A549 (cell line): ENCODE data around the gene SEC14L3. TPM values are rescaled to one million over a fixed set of nuclear protein-coding genes. Genes with fewer than 3 reads are reported as not detected.

ENCODE experiments used
- ATAC-seq, 2 experiments: fragments of 200-7000 bp in 1 of 2; fragments of >200 bp in 1 of 2; cut with Nextera tagmentation in 1 of 2; cut with Tn5 transposase in 1 of 2; 3 replicates each; pipeline versions ENCODE4 v1.8.0 to v1.9.1; 2018 to 2020; ENCODE audit warnings: mild to moderate bottlenecking in 1 of 2, moderate library complexity in 1 of 2
- CTCF ChIA-PET: fragments of 300-600 bp; sonication (Branson Sonifier 250); formaldehyde crosslinking; extraction: SDS; loops from one replicate; lab custom pipeline; 2021; ENCODE audit warnings: antibody characterized with exemption, inconsistent platforms; lab: Yijun Ruan, JAX
- POLR2A ChIA-PET: fragments of 350-600 bp; formaldehyde crosslinking; extraction: SDS; loops from one replicate; lab custom pipeline; 2021; ENCODE audit warnings: antibody characterized with exemption, inconsistent platforms; lab: Yijun Ruan, JAX
- DNase-seq, 2 experiments: peaks; one replicate each; pipeline versions ENCODE4 v3.0.0 to v3.0.0-alpha.2; 2011 to 2016; ENCODE audit warnings: low read depth in 1 of 2, low spot score in 1 of 2
- FAIRE-seq: peaks from 2 replicates; lab custom pipeline; 2011; peaks lifted over from hg19 to GRCh38; lab: Jason Lieb, UNC
- H3K27ac ChIP-seq, 2 experiments: fragments of >200 bp; sonication (Bioruptor Twin); formaldehyde crosslinking; 3 replicates each; pipeline ENCODE4 v1.5.1; 2016 to 2017
- H3K4me1 ChIP-seq: fragments of >200 bp; sonication (Bioruptor Twin); formaldehyde crosslinking; 3 replicates; pipeline ENCODE4 v1.6.1; 2016
- H3K4me2 ChIP-seq: fragments of >200 bp; sonication (Bioruptor Twin); formaldehyde crosslinking; 3 replicates; pipeline ENCODE4 v1.6.1; 2016
- H3K4me3 ChIP-seq: fragments of >200 bp; sonication (Bioruptor Twin); formaldehyde crosslinking; 3 replicates; pipeline ENCODE4 v1.5.1; 2016
- H3K9me3 ChIP-seq: fragments of >200 bp; sonication (Bioruptor Twin); formaldehyde crosslinking; 3 replicates; pipeline ENCODE4 v1.6.1; 2016
- BHLHE40 ChIP-seq: IDR thresholded peaks from 2 replicates; pipeline ENCODE4 v1.6.1; 2012; ENCODE audit warnings: low read depth, low read length, inconsistent platforms
- CBX8 ChIP-seq: fragments of 200-600 bp; sonication (generic); IDR thresholded peaks from 2 replicates; pipeline ENCODE4 v1.6.1; 2016
- CHD4 ChIP-seq: fragments of 200-600 bp; sonication (generic); IDR thresholded peaks from 2 replicates; pipeline ENCODE4 v1.6.1; 2016; ENCODE audit warnings: antibody characterized with exemption, mild to moderate bottlenecking, borderline replicate concordance
- EHF ChIP-seq: fragments of 250-450 bp; sonication (Bioruptor Pico); IDR thresholded peaks from 2 replicates; pipeline ENCODE4 v1.5.0; 2020; ENCODE audit warnings: mild to moderate bottlenecking
- EHMT2 ChIP-seq: fragments of 200-600 bp; sonication (generic); IDR thresholded peaks from 2 replicates; pipeline ENCODE4 v1.6.1; 2016; ENCODE audit warnings: antibody characterized with exemption, low read depth, mild to moderate bottlenecking, moderate library complexity
- ELK1 ChIP-seq: fragments of 150-350 bp; IDR thresholded peaks from 2 replicates; pipeline ENCODE4 v1.6.1; 2014; ENCODE audit warnings: low read depth, mild to moderate bottlenecking, low read length
- EP300 ChIP-seq, 2 experiments: fragments of >200 bp; sonication (Bioruptor Twin); formaldehyde crosslinking; IDR thresholded peaks; 2 replicates in 1 of 2; 3 replicates in 1 of 2; pipeline ENCODE4 v1.6.1; 2016 to 2017
- ESRRA ChIP-seq: fragments of 150-350 bp; IDR thresholded peaks from 2 replicates; pipeline ENCODE4 v1.6.1; 2014; ENCODE audit warnings: mild to moderate bottlenecking, low read length, borderline replicate concordance
- FOSB ChIP-seq: fragments of 250-450 bp; sonication (Bioruptor Pico); IDR thresholded peaks from 2 replicates; pipeline ENCODE4 v1.5.0; 2020; ENCODE audit warnings: mild to moderate bottlenecking, moderate library complexity
- FOSL2 ChIP-seq, 2 experiments: fragments of 450-650 bp in 1 of 2; fragments of >200 bp in 1 of 2; sonication (Bioruptor Twin) in 1 of 2; formaldehyde crosslinking; IDR thresholded peaks; 2 replicates each; pipeline versions ENCODE4 v1.5.0 to v1.6.1; 2016 to 2020; ENCODE audit warnings: mild to moderate bottlenecking in 1 of 2, moderate library complexity in 1 of 2
- GATA3 ChIP-seq: IDR thresholded peaks from 2 replicates; pipeline ENCODE4 v1.6.1; 2012; ENCODE audit warnings: borderline replicate concordance
- HDAC2 ChIP-seq: fragments of 200-600 bp; sonication (generic); IDR thresholded peaks from 2 replicates; pipeline ENCODE4 v1.6.1; 2016
- HOXB13 ChIP-seq: fragments of 250-450 bp; sonication (Bioruptor Pico); IDR thresholded peaks from 2 replicates; pipeline ENCODE4 v1.5.0; 2020; ENCODE audit warnings: low read depth, mild to moderate bottlenecking, moderate library complexity
- HOXB5 ChIP-seq: fragments of 250-450 bp; sonication (Bioruptor Pico); IDR thresholded peaks from 2 replicates; pipeline ENCODE4 v1.5.0; 2020; ENCODE audit warnings: mild to moderate bottlenecking, moderate library complexity
- JUNB ChIP-seq: fragments of >200 bp; sonication (Bioruptor Twin); formaldehyde crosslinking; IDR thresholded peaks from 2 replicates; pipeline ENCODE4 v1.6.1; 2016
- MAFK ChIP-seq: fragments of 450-650 bp; IDR thresholded peaks from 2 replicates; pipeline ENCODE4 v1.6.1; 2014; ENCODE audit not compliant: partially characterized antibody
- MAZ ChIP-seq: fragments of 150-350 bp; IDR thresholded peaks from 2 replicates; pipeline ENCODE4 v1.6.1; 2014; ENCODE audit warnings: antibody characterized with exemption, low read depth, low read length, borderline replicate concordance
- NFE2L2 ChIP-seq: fragments of 150-350 bp; conservative IDR thresholded peaks from 2 replicates; pipeline ENCODE4 v1.6.1; 2014; ENCODE audit warnings: low read length
- NPAS2 ChIP-seq: fragments of 250-450 bp; sonication (Bioruptor Pico); IDR thresholded peaks from 2 replicates; pipeline ENCODE4 v1.8.0; 2022; ENCODE audit warnings: mild to moderate bottlenecking, moderate library complexity, borderline replicate concordance
- PHF8 ChIP-seq: fragments of 200-600 bp; sonication (generic); IDR thresholded peaks from 2 replicates; pipeline ENCODE4 v1.6.1; 2016; ENCODE audit warnings: low read depth, mild to moderate bottlenecking, antibody characterized with exemption, moderate library complexity, borderline replicate concordance
- POLR2A ChIP-seq: IDR thresholded peaks from 2 replicates; pipeline ENCODE4 v1.6.1; 2012; ENCODE audit warnings: mild to moderate bottlenecking, low read length
- POLR2AphosphoS2 ChIP-seq: conservative IDR thresholded peaks from 2 replicates; pipeline ENCODE4 v1.6.1; 2012; ENCODE audit warnings: low read length, improper control_type of control experiment, inconsistent platforms
- REST ChIP-seq: fragments of 200-600 bp; sonication (generic); IDR thresholded peaks from 2 replicates; pipeline ENCODE4 v1.6.1; 2016; ENCODE audit warnings: antibody characterized with exemption, mild to moderate bottlenecking, moderate library complexity
- TP53 ChIP-seq: fragments of 250-450 bp; sonication (Bioruptor Pico); IDR thresholded peaks from 2 replicates; pipeline ENCODE4 v1.5.0; 2021; ENCODE audit warnings: mild to moderate bottlenecking, moderate library complexity
- USF2 ChIP-seq: fragments of 450-650 bp; IDR thresholded peaks from 2 replicates; pipeline ENCODE4 v1.6.1; 2014; ENCODE audit warnings: antibody characterized with exemption
- ZFP36 ChIP-seq: fragments of 450-650 bp; IDR thresholded peaks from 2 replicates; pipeline ENCODE4 v1.6.1; 2014; ENCODE audit warnings: borderline replicate concordance; ENCODE audit not compliant: partially characterized antibody
- ZSCAN20 ChIP-seq: fragments of 250-450 bp; sonication (Bioruptor Pico); IDR thresholded peaks from 2 replicates; pipeline ENCODE4 v1.8.0; 2022; ENCODE audit warnings: mild to moderate bottlenecking, moderate library complexity
- WGBS: methylation state at CpG from one replicate; pipeline ENCODE4 v1.1.6; 2017; ENCODE audit errors: missing lambda C conversion rate; 5-methylcytosine and 5-hydroxymethylcytosine counted together
- polyA plus RNA-seq, 4 experiments: library from polyadenylated mRNA; depleted of rRNA in 3 of 4; stranded (reverse); fragments of >200 nt; fragmentation: RNase III in 1 of 4; extraction: RNeasy Plus Mini Kit Qiagen cat#74134 plus additional on column Dnase treatment in 1 of 4; gene quantifications; 2 replicates in 3 of 4; 3 replicates in 1 of 4; pipeline ENCODE4 v1.2.3, GENCODE V29; 2011 to 2017
- TF ChIP-seq, protein P1 (sequence below): IDR thresholded peaks from 2 replicates; pipeline ENCODE4 v1.6.1; 2012
- TF ChIP-seq, protein P2 (sequence below): IDR thresholded peaks from 2 replicates; pipeline ENCODE4 v1.6.1; 2012; ENCODE audit warnings: low read depth, borderline replicate concordance

SEC14L3 gene
- polyA plus RNA-seq, 2 of the 4 experiments (the other 2 are of a cell fraction) = 0.04 TPM; not detected in 1

DNA sequence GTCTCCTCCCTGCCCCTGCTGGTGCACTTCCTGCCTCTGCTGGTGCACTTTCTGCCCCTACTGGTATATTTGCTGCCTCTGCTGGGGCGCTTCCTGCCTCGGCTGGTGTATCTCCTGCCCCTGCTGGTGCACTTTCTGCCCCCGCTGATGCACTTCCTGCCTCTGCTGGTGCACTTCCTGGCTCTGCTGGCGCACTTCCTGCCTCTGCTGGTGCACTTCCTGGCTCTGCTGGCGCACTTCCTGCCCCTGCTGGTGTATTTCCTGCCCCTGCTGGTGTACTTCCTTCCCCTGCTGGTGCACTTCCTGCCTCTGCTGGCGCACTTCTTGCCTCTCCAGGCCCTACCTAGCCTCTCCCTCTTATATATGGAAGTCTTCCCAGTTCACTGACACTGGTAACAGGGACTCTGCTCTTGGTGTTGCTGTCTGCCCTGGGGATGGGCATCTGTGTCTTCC lies 36.1 kb downstream of the SEC14L3 start:
- H3K4me3 ChIP-seq = no peak overlapping the region
- FAIRE-seq (no peak), DNase-seq (no peak), ATAC-seq (no peak)
- H3K4me2 ChIP-seq = no peak overlapping the region
- no peaks in the 10 kb centered on the region for H3K9me3 ChIP-seq
- ChIA-PET CTCF (no interaction called here), POLR2A (no interaction called here)
- peak overlapping the region in 1 of 2 experiments; percentile 4; a peak in 1 of 6 replicates for H3K27ac ChIP-seq
- H3K4me1 ChIP-seq = no peaks in the 10 kb centered on the region
- TF ChIP-seq TP53 (CRISPR knock-in tag) (no peak), BHLHE40 (no peak), HDAC2 (no peak), ELK1 (no peak), HOXB5 (no peak), USF2 (no peak), ZFP36 (no peak)
- TF ChIP-seq, protein P1, sequence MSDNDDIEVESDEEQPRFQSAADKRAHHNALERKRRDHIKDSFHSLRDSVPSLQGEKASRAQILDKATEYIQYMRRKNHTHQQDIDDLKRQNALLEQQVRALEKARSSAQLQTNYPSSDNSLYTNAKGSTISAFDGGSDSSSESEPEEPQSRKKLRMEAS = no peak
- 95% methylated on average over 6 of the region's 6 CpGs for WGBS

DNA sequence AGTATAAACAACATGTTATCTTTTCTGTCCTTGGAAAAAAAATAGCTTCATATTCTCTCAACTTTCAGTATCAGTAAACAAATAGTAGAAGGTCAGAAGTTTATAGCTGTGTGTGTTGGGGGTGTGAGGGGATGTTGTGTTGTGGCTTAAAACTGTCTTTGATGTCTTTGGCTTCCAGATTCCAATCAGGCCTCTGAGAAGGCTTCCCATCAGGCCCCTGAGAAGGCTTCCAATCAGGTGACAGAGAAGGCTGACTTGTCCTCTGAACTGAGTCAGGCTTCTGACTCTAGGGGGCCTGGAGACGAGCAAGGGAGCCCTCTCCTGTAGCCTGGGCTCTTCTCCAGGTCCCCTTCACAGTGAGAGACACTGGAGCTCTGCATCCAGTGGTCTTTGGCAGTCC lies 37.0 kb downstream of the SEC14L3 start:
- ATAC-seq (no peak), FAIRE-seq (no peak), DNase-seq (no peak)
- no peak overlapping the region for H3K4me2 ChIP-seq
- WGBS = 43% methylated on average over 1 of the region's 1 CpG
- H3K9me3 ChIP-seq = no peaks in the 10 kb centered on the region
- H3K4me3 ChIP-seq = no peak overlapping the region
- no peak for TF ChIP-seq JUNB
- TF ChIP-seq EHMT2 = no peak
- no peak for TF ChIP-seq ZSCAN20 (CRISPR knock-in tag)
- TF ChIP-seq CBX8 = no peak
- TF ChIP-seq EP300 (IDR thresholded peaks at IDR 0.05) = no peak
- no peak for TF ChIP-seq FOSB (CRISPR knock-in tag)
- no peak for TF ChIP-seq POLR2AphosphoS2
- TF ChIP-seq TP53 (CRISPR knock-in tag) = no peak
- no peak for TF ChIP-seq MAFK
- ChIA-PET CTCF (interaction anchor here (0.8 to 2.1 kb wide), 4 partner anchors 10 to 50 kb away, joined by 3 to 7 read pairs (median 5); no protein-coding TSS in a partner anchor), POLR2A (no interaction called here)
- H3K27ac ChIP-seq = peak overlapping the region in 1 of 2 experiments; percentile 4; a peak in 1 of 6 replicates
- H3K4me1 ChIP-seq = no peaks in the 10 kb centered on the region

GRCh38 chr22:30433773-30434172 lies 38.0 kb downstream of the SEC14L3 start:
- Histone ChIP-seq H3K4me3 (no peak overlapping the region), H3K27ac (no peak overlapping the region), H3K4me1 (no peaks in the 10 kb centered on the region), H3K4me2 (no peak overlapping the region), H3K9me3 (no peaks in the 10 kb centered on the region)
- ATAC-seq = no peak
- WGBS = no CpG with 5 or more reads among the region's 1 CpG
- ChIA-PET CTCF (interaction anchor here (0.9 to 2.1 kb wide), 5 partner anchors 11 to 146 kb away, joined by 3 to 7 read pairs (median 4); partner anchors contain the start of gene SEC14L2), POLR2A (no interaction called here)
- no peak for DNase-seq
- no peak for FAIRE-seq
- no peak for TF ChIP-seq CBX8
- TF ChIP-seq, protein P1 = no peak
- TF ChIP-seq, protein P2, sequence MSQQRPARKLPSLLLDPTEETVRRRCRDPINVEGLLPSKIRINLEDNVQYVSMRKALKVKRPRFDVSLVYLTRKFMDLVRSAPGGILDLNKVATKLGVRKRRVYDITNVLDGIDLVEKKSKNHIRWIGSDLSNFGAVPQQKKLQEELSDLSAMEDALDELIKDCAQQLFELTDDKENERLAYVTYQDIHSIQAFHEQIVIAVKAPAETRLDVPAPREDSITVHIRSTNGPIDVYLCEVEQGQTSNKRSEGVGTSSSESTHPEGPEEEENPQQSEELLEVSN = no peak
- no peak for TF ChIP-seq MAZ
- TF ChIP-seq ESRRA = no peak
- TF ChIP-seq CHD4 = no peak
- TF ChIP-seq NFE2L2 = no peak
- TF ChIP-seq NPAS2 (CRISPR knock-in tag) = no peak
- TF ChIP-seq HDAC2 = no peak
- no peak for TF ChIP-seq POLR2A
- TF ChIP-seq EHMT2 = no peak
- no peak for TF ChIP-seq PHF8
- no peak for TF ChIP-seq EHF (CRISPR knock-in tag)
- TF ChIP-seq ZSCAN20 (CRISPR knock-in tag) = no peak
- TF ChIP-seq HOXB13 (CRISPR knock-in tag) = no peak
- no peak for TF ChIP-seq GATA3
- no peak for TF ChIP-seq REST
- no peak for TF ChIP-seq FOSL2 (IDR thresholded peaks at IDR 0.05)
- no peak for TF ChIP-seq FOSL2 (CRISPR knock-in tag; IDR thresholded peaks at IDR 0.05)
- TF ChIP-seq BHLHE40 = no peak
